GM18498 (cell line): Measurements from ENCODE around the gene ARHGAP44.
"Not testable (repeated sequence)": the region's sequence is repeated elsewhere in the genome, so short reads cannot be mapped to it uniquely, and the experiment has no call there.

Experiments used
- ATAC-seq: cut with Tn5 transposase; IDR thresholded peaks from one replicate; pipeline ENCODE4 v1.9.1; 2021; ENCODE audit warnings: mild to moderate bottlenecking, moderate library complexity; ENCODE audit not compliant: unreplicated experiment

The ARHGAP44 gene

DNA sequence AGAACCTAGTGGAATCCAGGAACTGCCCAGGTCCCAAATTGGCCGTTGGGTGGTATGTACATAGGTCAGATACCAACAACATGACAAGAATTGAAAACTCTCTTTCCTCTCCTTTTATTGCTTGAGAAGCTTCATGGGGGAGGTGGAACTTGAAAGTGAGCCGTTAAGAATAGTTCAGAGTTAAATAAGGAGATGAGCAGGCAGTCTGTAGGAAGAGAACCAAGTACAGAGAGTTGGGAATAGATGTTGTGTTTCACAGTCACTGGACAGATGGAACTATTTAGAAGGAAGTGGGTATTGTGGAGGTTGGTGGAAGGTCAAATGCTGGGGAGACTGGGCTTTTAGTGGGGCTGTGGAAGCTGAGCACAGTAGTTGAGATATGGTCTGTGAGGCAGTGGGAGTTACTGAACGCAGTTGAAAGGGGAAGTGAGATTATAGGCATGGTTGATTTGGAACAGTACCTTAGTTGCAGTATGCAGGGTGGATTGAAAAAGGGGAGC is 26.4 kb downstream of the ARHGAP44 start:
- peak; percentile 100 for ATAC-seq

DNA sequence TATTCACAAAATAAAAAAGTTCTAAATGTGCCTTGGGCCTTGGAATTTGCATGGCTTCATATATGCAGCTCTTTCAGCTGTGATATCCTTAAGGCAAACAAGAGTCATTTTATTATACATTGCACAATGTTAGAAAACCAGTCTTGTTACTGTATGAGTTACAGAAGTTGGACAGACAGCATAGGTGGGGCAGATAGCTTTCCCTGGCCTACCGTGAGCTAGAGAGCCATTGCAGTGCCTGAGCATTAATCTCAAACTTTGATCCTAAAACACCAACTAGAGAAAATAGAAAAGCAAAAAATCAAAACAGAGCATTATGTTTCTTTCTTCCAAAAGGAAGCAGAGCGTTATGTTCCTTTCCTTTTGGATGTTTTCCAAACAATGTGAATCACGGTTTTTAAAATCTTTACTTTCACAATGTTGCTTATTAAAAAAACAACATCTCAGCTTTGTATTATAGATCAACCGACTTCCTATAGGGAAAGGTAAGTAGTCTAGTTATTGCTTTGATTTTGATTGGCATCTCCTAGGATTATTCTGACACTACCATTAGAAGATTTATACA is 32.2 kb downstream of the ARHGAP44 start:
- ATAC-seq, result no peak

DNA sequence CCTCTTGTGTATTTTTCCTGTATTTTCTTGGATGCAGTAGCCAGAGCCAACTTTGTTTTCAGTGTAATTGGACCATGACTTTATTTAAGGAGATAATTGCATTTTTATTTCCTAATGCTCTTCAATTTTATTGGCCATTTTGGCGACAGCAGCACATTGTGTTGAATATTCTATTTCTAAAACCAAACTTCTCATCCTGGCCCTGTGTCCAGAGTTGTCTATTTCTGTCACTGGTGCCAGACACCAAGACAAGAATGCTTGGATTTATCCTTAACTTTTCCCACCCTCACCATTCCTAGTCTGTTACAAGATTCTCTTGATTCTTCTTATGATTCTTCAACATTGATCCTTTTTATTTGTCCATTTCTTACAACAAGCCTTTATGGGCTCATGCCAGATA is 37.1 kb downstream of the ARHGAP44 start:
- ATAC-seq, result no peak

- ATAC-seq, result no peak
These were observed 41.5 kb downstream of the ARHGAP44 start for GRCh38 chr17:12830777-12831247.

DNA sequence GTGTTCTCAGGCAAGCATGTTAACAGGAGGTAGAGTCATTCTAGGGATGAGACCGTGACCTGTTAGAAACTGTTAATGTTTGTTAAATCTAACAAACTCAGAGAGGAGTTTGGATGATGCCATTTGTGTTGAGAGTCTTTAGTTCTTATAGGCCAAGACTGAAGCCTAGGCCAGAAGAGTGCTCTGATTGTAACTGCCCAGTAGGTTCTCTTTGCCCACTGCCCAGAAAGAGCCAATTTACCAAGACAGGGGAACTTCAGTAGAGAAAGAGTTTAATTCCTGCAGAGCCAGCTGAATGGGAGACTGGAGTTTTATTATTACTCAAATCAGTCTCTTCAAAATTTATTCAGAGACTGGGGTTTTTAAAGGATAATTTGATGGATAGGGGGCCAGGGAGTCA is 42.5 kb downstream of the ARHGAP44 start:
- ATAC-seq, result no peak

DNA sequence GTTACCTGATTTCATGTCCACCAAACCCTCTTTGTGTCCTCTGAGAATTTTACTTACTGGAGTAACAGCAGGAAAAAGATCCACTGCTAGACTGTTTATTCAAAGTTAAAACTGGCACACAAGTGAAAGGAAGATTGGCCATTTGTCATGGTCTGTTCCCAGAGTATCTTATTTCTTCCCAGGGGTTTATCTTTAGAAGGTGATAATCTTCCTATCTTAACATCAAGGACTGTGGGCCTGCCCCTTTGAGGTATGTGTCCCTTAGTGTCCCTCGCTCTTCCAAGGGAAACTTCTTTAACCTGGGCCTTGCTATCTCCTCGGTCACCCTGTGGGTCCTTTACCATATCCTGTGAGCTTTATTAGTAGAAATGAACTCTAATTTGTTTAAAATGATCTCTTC is 49.7 kb downstream of the ARHGAP44 start:
- no peak for ATAC-seq

DNA sequence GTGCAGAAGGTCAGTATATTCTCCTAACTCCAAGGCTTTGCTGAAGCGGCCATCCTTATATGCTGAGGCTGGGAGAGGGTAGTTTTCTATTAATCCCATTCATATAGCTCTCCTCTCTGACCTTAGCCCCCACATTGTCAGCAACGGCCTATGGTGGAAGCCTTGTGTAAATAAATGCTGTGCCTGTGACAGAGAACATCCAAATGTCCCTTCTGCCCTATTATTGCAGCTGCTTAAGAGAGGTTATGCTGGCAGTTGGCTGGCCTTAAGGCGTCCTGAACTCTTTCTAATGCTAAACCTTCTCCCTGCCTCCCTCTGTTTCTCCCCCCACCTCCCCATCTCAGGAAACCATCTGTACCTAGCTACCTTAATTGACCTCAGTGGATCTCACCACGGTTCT is 53.6 kb downstream of the ARHGAP44 start:
- ATAC-seq, result no peak

- ATAC-seq, result no peak
These were observed 61.7 kb downstream of the ARHGAP44 start for GRCh38 chr17:12850996-12851395.

- ATAC-seq, result no peak
These were observed 62.7 kb downstream of the ARHGAP44 start for GRCh38 chr17:12851901-12852435.

DNA sequence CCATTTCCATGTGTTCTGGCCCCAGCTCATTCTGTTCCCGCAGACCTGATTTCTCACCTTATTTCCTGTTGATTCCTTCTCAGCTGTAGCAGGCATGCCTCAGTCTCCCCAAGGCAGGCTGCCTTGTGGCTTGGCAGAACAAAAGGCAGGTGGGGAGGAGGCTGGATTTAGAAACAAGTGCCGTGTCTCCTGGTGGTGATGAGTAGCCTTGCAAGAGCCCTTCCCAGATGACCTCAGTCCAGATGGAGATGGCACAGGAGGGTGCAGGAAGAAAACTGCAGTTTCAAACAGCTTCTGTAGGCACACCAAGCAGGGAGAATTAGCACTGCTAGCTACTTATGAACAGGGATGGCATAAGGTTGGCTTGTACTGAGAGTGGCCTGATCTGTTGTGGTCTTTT is 64.6 kb downstream of the ARHGAP44 start:
- no peak for ATAC-seq

DNA sequence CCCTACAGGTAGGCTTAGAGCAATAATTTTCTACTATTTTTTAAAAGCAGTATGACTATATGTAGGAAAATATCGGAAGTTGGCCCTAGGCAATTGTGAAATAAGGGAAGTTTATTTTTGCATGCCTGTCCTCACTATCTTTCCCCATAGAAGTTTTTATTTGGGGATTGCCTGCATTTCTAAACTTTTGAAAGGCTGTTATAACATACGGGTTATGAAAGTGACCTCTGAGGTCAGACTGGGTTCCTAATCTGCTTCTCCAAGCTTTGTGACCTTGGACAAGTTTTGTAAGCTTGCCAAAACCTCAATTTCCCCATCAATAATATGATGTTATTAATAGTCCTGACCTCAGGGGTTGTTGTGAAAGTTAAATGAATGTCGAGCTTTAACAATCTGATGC is 67.1 kb downstream of the ARHGAP44 start:
- ATAC-seq, result no peak

GRCh38 chr17:12857592-12857991 is 68.3 kb downstream of the ARHGAP44 start:
- no peak for ATAC-seq

DNA sequence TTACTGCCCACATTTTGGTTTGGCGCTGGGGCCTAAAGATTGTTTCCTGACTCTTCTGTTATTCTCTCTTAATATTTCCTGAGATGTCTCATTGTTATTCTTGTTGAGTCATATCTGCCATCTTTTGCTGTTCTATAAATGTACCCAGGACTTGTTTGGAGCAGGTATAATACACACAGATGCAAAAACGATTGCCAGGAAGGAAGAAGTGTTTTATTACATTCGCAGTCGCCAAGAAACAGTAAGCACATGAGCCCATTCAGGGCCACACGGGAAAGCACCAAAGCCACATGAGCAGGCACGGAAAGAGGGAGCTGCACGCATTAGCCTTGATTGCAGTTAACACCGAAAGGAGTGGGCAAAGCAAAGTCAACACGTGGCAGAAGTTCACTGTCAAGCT is 70.2 kb downstream of the ARHGAP44 start:
- ATAC-seq, result no peak

- no peak for ATAC-seq
These were observed 76.5 kb downstream of the ARHGAP44 start for GRCh38 chr17:12865769-12866168.

DNA sequence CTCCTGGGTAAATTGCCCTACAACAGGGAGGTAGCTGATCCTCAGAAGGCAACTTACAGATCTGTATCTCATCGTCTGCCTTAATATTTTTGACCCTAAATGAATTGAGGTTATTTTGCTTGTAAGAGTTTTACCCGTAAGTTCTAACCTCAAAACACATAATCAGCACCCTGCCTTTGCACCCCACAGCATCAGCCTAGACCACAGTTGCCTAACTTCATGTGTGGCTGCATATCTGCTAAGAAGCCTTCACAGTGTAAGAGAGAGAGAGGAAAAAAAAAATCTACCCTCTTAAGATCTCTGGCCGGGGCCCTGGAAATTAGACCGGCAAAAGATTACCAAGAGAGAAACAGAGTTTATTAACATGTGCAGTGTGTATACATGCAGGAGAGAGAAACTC is 76.9 kb downstream of the ARHGAP44 start:
- no peak for ATAC-seq

DNA sequence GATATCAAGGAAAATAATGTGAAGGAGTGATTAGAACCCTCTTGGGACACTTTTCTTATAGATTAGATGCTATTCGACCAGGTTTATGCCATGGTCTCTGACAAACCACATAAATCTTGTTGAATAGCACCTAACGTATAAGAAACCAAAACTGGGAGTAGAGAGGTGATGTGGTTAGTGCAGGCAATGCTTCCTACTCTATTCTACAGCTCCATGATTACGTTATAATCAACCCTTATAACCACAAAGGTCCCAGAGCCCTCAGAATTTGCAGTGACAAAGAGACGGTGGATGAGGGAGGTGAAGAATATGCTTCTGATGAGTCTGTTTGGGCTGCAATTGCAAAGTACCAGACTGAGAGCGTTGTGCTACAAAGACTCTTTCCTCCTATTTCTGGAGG is 78.4 kb downstream of the ARHGAP44 start:
- no peak for ATAC-seq

GRCh38 chr17:12873415-12874125 is 84.3 kb downstream of the ARHGAP44 start:
- not testable (repeated sequence) for ATAC-seq

DNA sequence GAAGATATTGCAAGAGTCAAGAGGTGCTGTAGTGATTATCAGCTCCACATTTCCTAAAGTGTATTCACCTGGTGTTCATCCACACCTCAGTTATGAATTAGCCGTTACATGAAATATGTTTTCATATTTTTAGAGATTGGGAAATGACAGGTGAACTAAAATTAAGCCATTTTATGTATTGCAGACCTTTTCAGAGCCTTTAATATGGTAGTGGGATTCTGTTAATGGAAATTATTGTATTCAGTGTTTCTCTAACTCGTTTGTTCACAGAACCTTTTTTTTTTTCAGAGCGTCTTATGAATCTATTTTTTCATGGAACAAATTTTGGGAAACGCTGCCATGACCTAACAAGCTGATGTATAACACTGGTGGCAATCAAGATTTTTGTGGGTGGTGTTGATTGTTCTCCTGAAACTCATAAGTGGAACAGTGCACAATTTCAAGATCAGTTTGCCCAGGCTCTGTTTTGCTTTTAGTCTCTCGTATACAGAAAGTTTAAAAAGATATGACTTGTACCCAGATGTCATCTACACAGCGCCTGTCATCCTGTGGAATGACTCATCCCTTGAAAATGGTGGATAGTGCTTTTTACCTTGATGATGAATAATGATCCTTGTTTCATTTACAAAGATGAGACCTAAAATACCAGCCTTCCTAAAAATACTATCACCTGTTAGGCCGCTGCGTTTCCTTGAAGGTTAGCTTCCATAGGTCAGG is 88.8 kb downstream of the ARHGAP44 start:
- no peak for ATAC-seq

DNA sequence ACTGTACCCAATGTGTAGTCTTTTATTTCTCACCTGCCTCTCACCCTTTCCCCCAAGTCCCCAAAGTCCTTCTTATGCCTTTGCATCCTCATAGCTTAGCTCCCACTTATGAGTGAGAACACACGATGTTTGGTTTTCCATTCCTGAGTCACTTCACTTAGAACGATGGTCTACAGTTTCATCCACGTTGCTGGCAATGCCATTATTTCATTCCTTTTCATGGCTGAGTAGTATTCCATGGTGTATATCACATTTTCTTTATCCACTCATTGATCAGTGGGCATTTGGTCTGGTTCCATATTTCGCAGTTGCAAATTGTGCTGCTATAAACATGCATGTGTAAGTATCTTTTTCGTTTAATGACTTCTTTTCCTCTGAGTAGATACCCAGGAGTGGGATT is 89.8 kb downstream of the ARHGAP44 start:
- ATAC-seq, result not testable (repeated sequence)

- no peak for ATAC-seq
These were observed 94.2 kb downstream of the ARHGAP44 start for GRCh38 chr17:12883472-12883871.

DNA sequence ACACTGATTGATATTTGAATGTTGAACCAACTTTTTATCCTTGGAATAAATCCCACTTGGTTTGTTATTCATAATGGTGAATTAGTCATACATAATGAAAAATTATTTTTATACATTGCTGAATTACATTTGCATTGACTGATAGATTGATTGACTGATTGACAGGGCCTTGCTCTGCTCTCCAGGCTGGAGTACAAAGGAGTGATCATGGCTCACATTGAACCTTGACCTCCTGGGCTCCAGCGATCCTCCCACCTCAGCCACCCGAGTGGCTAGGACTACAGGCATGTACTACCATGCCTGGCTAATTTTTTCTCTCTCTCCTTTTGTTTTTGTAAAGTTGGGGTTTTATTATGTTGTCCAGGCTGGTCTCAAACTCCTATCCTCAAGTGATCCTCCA is 97.8 kb downstream of the ARHGAP44 start:
- ATAC-seq, result no peak
